ENCODE data around the gene DNAJB14.
"Not testable (repeated sequence)": the region's sequence is repeated elsewhere in the genome, so short reads cannot be mapped to it uniquely, and the experiment has no call there.

DNAJB14 gene

GRCh38 chr4:99946356-99947189 lies at the start of gene DNAJB14:
Gene DNAJB14 (minus strand): TSS chr4:99946618. CDS start chr4:99946571, 47 bp downstream.
- peak; percentile 15 for DNase-seq

GRCh38 chr4:99991741-99992140 lies 45.3 kb upstream of the DNAJB14 start:
- no peak for DNase-seq

GRCh38 chr4:99987681-99988080 lies 41.3 kb upstream of the DNAJB14 start:
- DNase-seq: no peak

- no peak for DNase-seq
These were observed 40.4 kb upstream of the DNAJB14 start for GRCh38 chr4:99986792-99987191.

- no peak for DNase-seq
These were observed 37.0 kb upstream of the DNAJB14 start for GRCh38 chr4:99983289-99983943.

GRCh38 chr4:99979872-99980271 lies 33.5 kb upstream of the DNAJB14 start:
- no peak for DNase-seq

- no peak for DNase-seq
These were observed 25.2 kb upstream of the DNAJB14 start for GRCh38 chr4:99971453-99972111.

- DNase-seq: no peak
These were observed 21.9 kb upstream of the DNAJB14 start for GRCh38 chr4:99968330-99968729.

- DNase-seq: no peak
These were observed 20.3 kb upstream of the DNAJB14 start for GRCh38 chr4:99966692-99967091.

- no peak for DNase-seq
These were observed 19.4 kb upstream of the DNAJB14 start for GRCh38 chr4:99965674-99966350.

- DNase-seq: no peak
These were observed 18.8 kb upstream of the DNAJB14 start for GRCh38 chr4:99965173-99965572.

GRCh38 chr4:99961711-99962110 lies 15.3 kb upstream of the DNAJB14 start:
- DNase-seq: no peak

GRCh38 chr4:99960648-99961047 lies 14.2 kb upstream of the DNAJB14 start:
- DNase-seq: no peak

GRCh38 chr4:99958207-99958606 lies 11.8 kb upstream of the DNAJB14 start:
- DNase-seq: not testable (repeated sequence)

- DNase-seq: no peak
These were observed 4.5 kb upstream of the DNAJB14 start for GRCh38 chr4:99950913-99951254.

GRCh38 chr4:99949999-99950912 lies 3.8 kb upstream of the DNAJB14 start, which contains the start of gene H2AZ1:
Gene H2AZ1 (minus strand): TSS chr4:99950275. CDS start chr4:99950170, 105 bp downstream.
- peak; percentile 93 for DNase-seq

GRCh38 chr4:99949034-99949998 lies 2.9 kb upstream of the DNAJB14 start:
- peak; percentile 91 for DNase-seq

GRCh38 chr4:99947608-99948007 lies 1.2 kb upstream of the DNAJB14 start:
- DNase-seq: no peak

GRCh38 chr4:99947190-99947578 lies 766 bp upstream of the DNAJB14 start:
- no peak for DNase-seq

- no peak for DNase-seq
These were observed 581 bp downstream of the DNAJB14 start for GRCh38 chr4:99945718-99946355.

Measured in NCI-H748 treated with DMSO at 0.1 percent for 48 hours (cell line).